HepG2 (cell line): ENCODE results near the gene IQCN. TPM values are rescaled to one million over a fixed set of nuclear protein-coding genes. Genes with fewer than 3 reads are reported as not detected.

Experiments
- AFF4 ChIP-seq: sonication (generic); formaldehyde crosslinking; IDR thresholded peaks from 2 replicates; pipeline ENCODE4 v1.4.0; 2020; ENCODE audit warnings: missing genetic modification reagents
- ARHGAP35 ChIP-seq: sonication (generic); formaldehyde crosslinking; IDR thresholded peaks from 2 replicates; pipeline ENCODE4 v1.9.0; 2022; ENCODE audit warnings: mild to moderate bottlenecking, inconsistent platforms, moderate library complexity, missing genetic modification reagents, borderline replicate concordance
- ATF6 ChIP-seq: sonication (generic); formaldehyde crosslinking; conservative IDR thresholded peaks from 2 replicates; pipeline ENCODE4 v1.4.0; 2020; ENCODE audit warnings: missing genetic modification reagents
- CENPT ChIP-seq: sonication (generic); formaldehyde crosslinking; IDR thresholded peaks from 2 replicates; pipeline ENCODE4 v1.8.0; 2022; ENCODE audit warnings: low read depth, mild to moderate bottlenecking, moderate library complexity, missing genetic modification reagents
- DMTF1 ChIP-seq: sonication (generic); formaldehyde crosslinking; IDR thresholded peaks from 2 replicates; pipeline ENCODE4 v1.4.0; 2020; ENCODE audit warnings: mild to moderate bottlenecking, missing genetic modification reagents
- DPF2 ChIP-seq: sonication (generic); formaldehyde crosslinking; IDR thresholded peaks from 2 replicates; pipeline ENCODE4 v1.4.0; 2020; ENCODE audit warnings: mild to moderate bottlenecking, low read depth, missing genetic modification reagents, borderline replicate concordance
- FLYWCH1 ChIP-seq: sonication (generic); formaldehyde crosslinking; IDR thresholded peaks from 2 replicates; pipeline ENCODE4 v1.8.1; 2023; ENCODE audit warnings: mild to moderate bottlenecking, missing genetic modification reagents
- HOXA9 ChIP-seq: sonication (generic); formaldehyde crosslinking; IDR thresholded peaks from 2 replicates; pipeline ENCODE4 v1.8.1; 2022; ENCODE audit warnings: missing genetic modification reagents, mild to moderate bottlenecking, moderate library complexity, borderline replicate concordance
- RXRB ChIP-seq: IDR thresholded peaks from 2 replicates; pipeline ENCODE4 v1.6.1; 2016; ENCODE audit warnings: borderline replicate concordance, missing genetic modification reagents, missing compliant biosample characterization
- SCMH1 ChIP-seq: sonication (generic); formaldehyde crosslinking; IDR thresholded peaks from 2 replicates; pipeline ENCODE4 v1.9.0; 2021; ENCODE audit warnings: missing genetic modification reagents, mild to moderate bottlenecking, borderline replicate concordance
- ZBTB7A ChIP-seq: sonication (generic); formaldehyde crosslinking; IDR thresholded peaks from 2 replicates; pipeline ENCODE4 v1.8.0; 2022; ENCODE audit warnings: mild to moderate bottlenecking, missing genetic modification reagents
- ZNF24 ChIP-seq: fragments of 450-650 bp; IDR thresholded peaks from 2 replicates; pipeline ENCODE4 v1.6.1; 2017; ENCODE audit warnings: antibody characterized with exemption, mild to moderate bottlenecking
- ZNF501 ChIP-seq: sonication (generic); formaldehyde crosslinking; IDR thresholded peaks from 2 replicates; pipeline ENCODE4 v1.5.1; 2020; ENCODE audit warnings: mild to moderate bottlenecking, moderate library complexity, missing genetic modification reagents
- ZNF572 ChIP-seq: sonication (generic); formaldehyde crosslinking; IDR thresholded peaks from 2 replicates; pipeline ENCODE4 v1.5.1; 2020; ENCODE audit warnings: mild to moderate bottlenecking, missing genetic modification reagents
- ZNF614 ChIP-seq: IDR thresholded peaks from 2 replicates; pipeline ENCODE4 v1.6.1; 2018; ENCODE audit warnings: missing biosample characterization, missing genetic modification reagents, inconsistent platforms, borderline replicate concordance
- polyA plus RNA-seq, 8 experiments: library from polyadenylated mRNA; depleted of rRNA in 3 of 8; stranded (reverse) in 7 of 8; unstranded in 1 of 8; fragments of >200 nt; fragmentation: Illumina TruSeq in 4 of 8; extraction: Trizol in 4 of 8; gene quantifications; 2 replicates each; pipeline versions ENCODE4 v1.2.1 to v1.2.3, GENCODE V29; 2011 to 2016; ENCODE audit warnings: low read depth in 4 of 8, missing spikeins in 1 of 8, mixed read lengths in 1 of 8; ENCODE audit not compliant: insufficient read depth in 1 of 8
- total RNA-seq, 5 experiments: library from RNA; depleted of rRNA; stranded (reverse); fragments of >200 nt; fragmentation: Illumina TruSeq; extraction: Trizol; gene quantifications; 2 replicates each; pipeline ENCODE4 v1.2.3, GENCODE V29; 2016; ENCODE audit warnings: low read depth in 1 of 5
- TF ChIP-seq, protein P1 (sequence below): sonication (generic); formaldehyde crosslinking; IDR thresholded peaks from 2 replicates; pipeline ENCODE4 v1.5.0; 2020; ENCODE audit warnings: missing genetic modification reagents, mild to moderate bottlenecking, borderline replicate concordance

IQCN gene
- total and polyA plus RNA-seq, 2 of the 13 experiments (the other 11 are each of a cell fraction or from before 2014, with no cell fraction given) = 0.04 to 0.18 TPM

DNA sequence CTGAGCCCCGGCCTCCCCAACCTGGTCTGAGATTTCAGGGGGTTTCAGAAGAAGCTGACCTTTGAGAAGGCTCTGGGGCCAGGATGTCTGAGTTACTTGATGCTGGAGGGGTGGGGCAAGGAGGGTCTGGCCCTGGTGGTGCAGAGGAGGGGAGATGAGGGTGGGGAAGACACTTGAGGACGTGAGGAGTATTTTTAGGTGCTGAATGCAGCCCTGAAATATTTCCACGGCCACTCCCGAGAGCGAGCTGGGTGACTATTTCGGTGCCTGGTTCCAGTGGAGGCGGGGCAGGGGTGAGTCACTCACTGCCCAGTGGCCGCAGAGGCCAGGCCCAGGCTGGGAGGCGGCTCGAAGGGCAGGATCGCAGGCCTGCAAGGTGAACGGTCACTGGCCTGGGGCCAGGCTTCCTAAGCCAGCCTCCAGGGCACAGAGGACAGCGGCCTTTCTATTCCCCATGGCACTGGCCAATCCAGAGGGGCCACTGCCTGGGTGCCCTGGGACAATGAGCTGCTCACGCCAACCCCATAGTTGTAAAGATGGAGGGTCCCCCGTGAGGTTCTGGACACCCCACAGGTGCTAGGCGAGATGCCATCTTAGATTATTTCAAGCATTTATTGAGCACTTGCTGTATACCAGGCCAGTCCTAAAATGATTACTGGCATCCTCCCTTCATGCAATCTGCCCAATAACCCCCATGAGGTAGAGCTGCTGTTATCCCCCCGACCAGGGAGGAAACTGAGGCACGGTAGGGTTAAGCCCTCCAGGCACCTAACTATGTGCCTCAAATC lies 26.9 kb upstream of the IQCN start (continued):
- TF ChIP-seq CENPT (CRISPR knock-in tag) = no peak
- TF ChIP-seq ATF6 = no peak
- TF ChIP-seq ZNF501 (CRISPR knock-in tag) = no peak
- no peak for TF ChIP-seq ZBTB7A (CRISPR knock-in tag)
- no peak for TF ChIP-seq AFF4
- no peak for TF ChIP-seq ZNF24
- TF ChIP-seq SCMH1 (CRISPR knock-in tag) = no peak
- TF ChIP-seq FLYWCH1 (CRISPR knock-in tag) = no peak
- TF ChIP-seq DMTF1 = no peak
- TF ChIP-seq DPF2 = no peak
- no peak for TF ChIP-seq ZNF572
- TF ChIP-seq ARHGAP35 (CRISPR knock-in tag) = no peak
- TF ChIP-seq RXRB (CRISPR knock-in tag) = no peak; the same call in 1 of the 2 replicates
- TF ChIP-seq, protein P1, sequence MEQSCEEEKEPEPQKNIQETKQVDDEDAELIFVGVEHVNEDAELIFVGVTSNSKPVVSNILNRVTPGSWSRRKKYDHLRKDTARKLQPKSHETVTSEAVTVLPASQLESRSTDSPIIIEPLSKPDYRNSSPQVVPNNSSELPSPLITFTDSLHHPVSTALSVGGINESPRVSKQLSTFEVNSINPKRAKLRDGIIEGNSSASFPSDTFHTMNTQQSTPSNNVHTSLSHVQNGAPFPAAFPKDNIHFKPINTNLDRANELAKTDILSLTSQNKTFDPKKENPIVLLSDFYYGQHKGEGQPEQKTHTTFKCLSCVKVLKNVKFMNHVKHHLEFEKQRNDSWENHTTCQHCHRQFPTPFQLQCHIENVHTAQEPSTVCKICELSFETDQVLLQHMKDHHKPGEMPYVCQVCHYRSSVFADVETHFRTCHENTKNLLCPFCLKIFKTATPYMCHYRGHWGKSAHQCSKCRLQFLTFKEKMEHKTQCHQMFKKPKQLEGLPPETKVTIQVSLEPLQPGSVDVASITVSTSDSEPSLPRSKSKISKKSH (CRISPR knock-in tag) = no peak
- TF ChIP-seq HOXA9 (CRISPR knock-in tag) = no peak
- TF ChIP-seq ZNF614 (CRISPR knock-in tag) = no peak
